22Rv1 (cell line): ENCODE data around the gene C14orf132.
"Not testable (repeated sequence)": the region's sequence is repeated elsewhere in the genome, so short reads cannot be mapped to it uniquely, and the experiment has no call there.

Source experiments
- H3K27ac ChIP-seq: fragments of 450-650 bp; 2 replicates; pipeline ENCODE4 v1.5.1; 2017
- CTCF ChIP-seq: fragments of 450-650 bp; IDR thresholded peaks from 2 replicates; pipeline ENCODE4 v1.5.1; 2017; ENCODE audit warnings: mild to moderate bottlenecking
- ZFX ChIP-seq: fragments of 450-650 bp; IDR thresholded peaks from 2 replicates; pipeline ENCODE4 v1.6.1; 2017; ENCODE audit warnings: antibody characterized with exemption, borderline replicate concordance

C14orf132 gene

GRCh38 chr14:96069421-96069820 lies 30.3 kb downstream of the C14orf132 start:
- H3K27ac ChIP-seq: no peak overlapping the region
- no peak for TF ChIP-seq ZFX
- no peak for TF ChIP-seq CTCF

- H3K27ac ChIP-seq: no peak overlapping the region
- TF ChIP-seq CTCF (no peak), ZFX (no peak)
Measured at GRCh38 chr14:96071561-96071960, 32.4 kb downstream of the C14orf132 start.

- no peak for TF ChIP-seq CTCF
- no peak for TF ChIP-seq ZFX
- no peak overlapping the region for H3K27ac ChIP-seq
Measured at GRCh38 chr14:96072076-96072475, 32.9 kb downstream of the C14orf132 start.

- no peak overlapping the region for H3K27ac ChIP-seq
- TF ChIP-seq CTCF (no peak), ZFX (no peak)
Measured at GRCh38 chr14:96072746-96073145, 33.6 kb downstream of the C14orf132 start.

- not testable (repeated sequence) for H3K27ac ChIP-seq
Measured at GRCh38 chr14:96073260-96074039, 34.3 kb downstream of the C14orf132 start.

GRCh38 chr14:96077983-96078624 lies 38.9 kb downstream of the C14orf132 start:
- H3K27ac ChIP-seq: no peak overlapping the region
- TF ChIP-seq ZFX (no peak), CTCF (no peak)

GRCh38 chr14:96078625-96079016 lies 39.5 kb downstream of the C14orf132 start:
- no peak overlapping the region for H3K27ac ChIP-seq
- no peak for TF ChIP-seq ZFX
- no peak for TF ChIP-seq CTCF
